NCI-H187 (cell line): ENCODE measurements around the gene ATP8B3.

ENCODE experiments used
- DNase-seq, 2 experiments: peaks; one replicate each; lab custom pipeline; 2025; lab: John Stamatoyannopoulos, UW

ATP8B3 gene

GRCh38 chr19:1744822-1745563 is 67.1 kb downstream of the ATP8B3 start:
- no peak for DNase-seq

DNA sequence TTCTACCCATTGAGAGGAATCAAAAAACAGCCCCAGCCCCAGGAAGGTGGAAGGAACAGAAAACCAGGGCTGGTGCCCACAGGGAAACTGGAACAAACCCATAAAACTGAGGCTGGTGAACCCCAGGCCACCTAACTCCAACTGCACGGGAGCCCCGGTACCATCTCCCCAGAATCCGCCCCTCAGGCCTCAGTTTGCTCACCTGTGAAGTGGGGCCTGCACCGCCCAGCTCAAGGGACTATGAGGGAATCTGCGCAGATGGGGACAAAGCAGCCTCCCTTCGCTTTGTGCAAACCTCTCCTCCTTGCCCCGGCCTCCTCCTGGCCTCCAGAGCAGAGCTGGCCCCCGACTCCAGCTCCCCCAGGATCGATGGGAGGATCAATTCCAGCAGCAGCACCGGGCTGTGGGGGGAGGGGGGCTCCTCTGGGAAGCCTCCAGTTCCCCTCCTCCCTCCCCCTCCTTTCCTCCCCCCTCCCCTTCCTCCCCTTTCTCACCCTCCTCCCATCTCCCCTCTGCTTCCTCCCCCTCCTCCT is 67.9 kb downstream of the ATP8B3 start:
- DNase-seq: no peak

DNA sequence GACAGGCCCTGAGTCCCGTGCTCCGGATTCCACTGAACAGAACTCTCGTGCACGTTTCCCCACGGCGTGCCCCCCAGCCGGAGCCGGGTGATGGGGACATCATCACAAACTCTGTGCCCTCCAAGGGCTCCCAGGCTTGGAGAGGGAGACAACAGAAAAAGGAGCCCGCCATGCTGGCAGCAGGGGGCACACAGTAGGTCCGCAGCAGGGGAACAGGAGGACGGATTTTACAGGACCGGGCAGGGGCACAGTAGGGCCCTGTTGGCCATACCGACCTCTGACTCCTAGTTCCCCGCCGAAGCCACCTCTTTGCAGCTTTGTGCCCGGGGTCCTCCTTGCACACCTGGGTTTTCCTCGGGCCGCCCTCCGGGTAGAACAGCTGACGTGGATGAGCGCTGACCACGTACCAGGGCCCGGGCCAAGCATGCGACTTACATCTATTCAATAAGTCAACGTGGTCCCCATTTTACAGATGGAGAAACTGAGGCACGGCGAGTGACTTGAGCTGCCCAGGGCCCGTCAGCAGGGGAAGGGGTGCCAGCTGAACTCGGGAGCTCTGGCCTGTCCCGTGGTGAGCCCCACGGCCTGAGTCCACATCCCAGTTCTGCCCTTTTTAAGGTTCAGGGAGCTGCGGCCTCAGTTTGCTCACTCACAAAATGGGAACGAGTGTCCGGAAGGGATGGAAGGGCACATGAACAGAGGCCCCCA is 68.9 kb downstream of the ATP8B3 start:
- no peak for DNase-seq

- DNase-seq: no peak
Observed at GRCh38 chr19:1739960-1740629, 72.0 kb downstream of the ATP8B3 start.

DNA sequence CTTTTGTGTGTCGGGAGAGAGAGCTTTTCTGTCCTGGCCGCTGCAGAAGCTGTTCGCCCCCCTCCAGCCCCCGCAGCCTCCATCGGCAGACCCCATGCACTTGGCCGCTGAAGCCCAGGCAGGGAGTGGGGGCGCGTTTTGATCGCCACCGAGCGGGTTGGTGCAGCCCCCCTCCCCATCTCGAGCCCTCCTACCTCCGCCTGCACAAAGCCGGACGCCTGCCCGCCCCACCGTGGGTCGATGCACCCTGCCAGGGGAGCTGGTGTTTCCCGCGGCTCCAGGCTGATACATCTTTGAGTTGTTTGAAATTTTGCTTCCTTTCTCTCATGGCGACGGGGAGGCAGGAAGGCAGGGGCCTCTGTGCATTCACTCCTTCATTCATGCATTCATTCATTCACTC is 75.1 kb downstream of the ATP8B3 start:
- no peak for DNase-seq

DNA sequence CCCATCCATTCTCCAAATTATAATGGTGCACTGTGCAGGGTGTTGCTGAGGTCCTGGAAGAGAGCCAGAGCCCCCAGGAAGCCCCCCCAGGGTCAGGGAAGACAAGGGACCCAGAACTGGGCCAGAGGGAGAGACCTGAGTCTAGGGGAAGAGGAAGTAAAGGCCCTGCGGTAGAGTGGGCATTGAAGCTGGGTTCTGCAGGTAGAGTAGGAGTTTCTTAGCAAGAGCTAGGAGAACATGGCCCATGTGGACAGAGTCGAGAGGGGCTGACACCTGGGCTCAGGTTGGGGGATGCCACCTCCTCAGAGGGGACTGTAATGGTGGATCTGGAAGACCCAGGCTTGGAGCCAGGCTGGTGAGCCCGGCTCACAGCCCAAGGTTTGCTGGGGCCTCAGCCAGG is 75.8 kb downstream of the ATP8B3 start:
- DNase-seq: no peak

- DNase-seq: no peak
Observed at GRCh38 chr19:1734321-1734966, 77.6 kb downstream of the ATP8B3 start.
